Panc1 (cell line): ENCODE results near the gene SORBS1. TPM values are rescaled to one million over a fixed set of nuclear protein-coding genes. Genes with fewer than 3 reads are reported as not detected.

ENCODE experiments used
- ATAC-seq: fragments of 200-7000 bp; cut with Tn5 transposase; 2 replicates; pipeline ENCODE4 v1.9.1; 2020; ENCODE audit warnings: mild to moderate bottlenecking, moderate library complexity
- BruUV-seq: library from RNA; stranded (reverse); fragments of 400-500 nt; replicated peaks from 2 replicates; lab custom pipeline; 2021; lab: Mats Ljungman, UMichigan
- CTCF ChIA-PET: fragments of 300-600 bp; sonication (Branson Sonifier 250); formaldehyde crosslinking; loops from one replicate; lab custom pipeline; 2022; ENCODE audit warnings: antibody characterized with exemption; lab: Charles Lee
- POLR2A ChIA-PET: fragments of 300-600 bp; sonication (Branson Sonifier 250); formaldehyde crosslinking; loops from one replicate; lab custom pipeline; 2022; ENCODE audit warnings: antibody characterized with exemption; lab: Charles Lee
- DNase-seq: peaks from one replicate; pipeline ENCODE4 v3.0.0-alpha.2; 2010; ENCODE audit warnings: low read depth, low spot score
- H3K27ac ChIP-seq: 2 replicates; pipeline ENCODE4 v1.5.1; 2011; ENCODE audit warnings: mild to moderate bottlenecking, low read length, inconsistent platforms
- H3K27me3 ChIP-seq: fragments of 200-500 bp; sonication (Bioruptor generic); 2 replicates; pipeline ENCODE4 v1.6.0; 2014; ENCODE audit warnings: low read length, inconsistent platforms; ENCODE audit not compliant: control insufficient read depth, insufficient read depth
- H3K36me3 ChIP-seq: fragments of 200-500 bp; sonication (Bioruptor generic); 2 replicates; pipeline ENCODE4 v1.5.1; 2014; ENCODE audit warnings: inconsistent platforms, mild to moderate bottlenecking, low read length, moderate library complexity; ENCODE audit not compliant: control insufficient read depth, insufficient read depth
- H3K4me1 ChIP-seq: 2 replicates; pipeline ENCODE4 v1.5.1; 2011; ENCODE audit warnings: inconsistent platforms, mild to moderate bottlenecking, low read length, moderate library complexity; ENCODE audit not compliant: control insufficient read depth, insufficient read depth
- H3K4me3 ChIP-seq, 2 experiments: 2 replicates each; pipeline ENCODE4 v1.5.1; 2011 to 2012; ENCODE audit warnings: low read depth in 2 of 2, low read length in 2 of 2, mild to moderate bottlenecking in 2 of 2, inconsistent platforms in 1 of 2, moderate library complexity in 1 of 2
- H3K9me3 ChIP-seq: fragments of 200-500 bp; sonication (Bioruptor generic); 2 replicates; pipeline ENCODE4 v1.5.1; 2014; ENCODE audit warnings: low read depth, mild to moderate bottlenecking, inconsistent platforms, low read length, moderate library complexity; ENCODE audit not compliant: control insufficient read depth, insufficient read depth
- POLR2AphosphoS5 ChIP-seq: IDR thresholded peaks from 2 replicates; pipeline ENCODE4 v1.6.1; 2012; ENCODE audit warnings: mild to moderate bottlenecking, low read depth, low read length, moderate library complexity
- SIN3A ChIP-seq: IDR thresholded peaks from 2 replicates; pipeline ENCODE4 v1.6.1; 2012; ENCODE audit warnings: low read depth, mild to moderate bottlenecking, low read length, moderate library complexity, borderline replicate concordance; ENCODE audit not compliant: insufficient read depth
- TCF7L2 ChIP-seq: IDR thresholded peaks from 2 replicates; pipeline ENCODE4 v1.6.1; 2011; ENCODE audit warnings: mild to moderate bottlenecking, low read depth, low read length, inconsistent platforms
- in situ Hi-C: cut with HindIII; loops from 2 replicates; pipeline ENCODE4 v1.10.0; 2016; ENCODE audit warnings: low sequenced_read_pairs, low pct_unique_long_range_greater_than_20kb
- intact Hi-C: fragments of 100-400 bp; cut with micrococcal nuclease; formaldehyde crosslinking; loops from one replicate; pipeline ENCODE4 v1.10.0; 2022; ENCODE audit not compliant: unreplicated experiment
- total RNA-seq: library from RNA; stranded (reverse); gene quantifications from one replicate; pipeline ENCODE4 v1.2.1, GENCODE V29; 2021; ENCODE audit not compliant: unreplicated experiment
- TF ChIP-seq, protein P1 (sequence below): fragments of 450-650 bp; IDR thresholded peaks from 2 replicates; pipeline ENCODE4 v1.5.1; 2017; ENCODE audit warnings: mild to moderate bottlenecking
- TF ChIP-seq, protein P2 (sequence below), 2 experiments: IDR thresholded peaks; 2 replicates each; pipeline ENCODE4 v1.6.1; 2011 to 2012; ENCODE audit warnings: low read depth in 2 of 2, control low read depth in 1 of 2, low read length in 1 of 2, mild to moderate bottlenecking in 1 of 2, moderate library complexity in 1 of 2; ENCODE audit not compliant: insufficient read depth in 1 of 2

Gene SORBS1
- total RNA-seq, 1 experiment from 2014 or later = 29.4 TPM

DNA sequence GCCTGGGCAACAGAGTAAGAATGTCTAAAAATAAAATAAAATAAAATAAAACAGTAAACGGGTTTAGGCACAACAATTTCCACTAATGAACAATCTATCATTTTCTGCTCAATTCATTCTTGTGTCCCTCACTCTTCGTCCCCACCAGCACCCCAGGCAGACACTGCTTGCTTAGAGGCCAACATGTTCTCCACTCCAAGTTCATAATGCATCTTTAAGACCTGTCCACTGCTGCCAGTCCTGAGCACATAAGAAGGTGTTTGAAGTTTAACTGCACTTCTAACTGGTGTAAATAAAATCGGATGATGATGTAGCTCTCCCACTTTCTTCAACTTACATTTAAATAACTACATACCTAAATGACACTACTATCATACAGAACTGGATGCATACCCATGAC lies 283.6 kb downstream of the SORBS1 start:
- ChIA-PET CTCF (no interaction called here), POLR2A (no interaction called here)
- Histone ChIP-seq H3K27me3 (no peaks in the 10 kb centered on the region), H3K4me1 (peaks cover 71% of the 10 kb centered on the region), H3K36me3 (no peaks in the 10 kb centered on the region), H3K27ac (no peak overlapping the region), H3K4me3 (no peak overlapping the region), H3K9me3 (no peaks in the 10 kb centered on the region)
- in situ Hi-C loops (no loop called here), intact Hi-C loops (no loop called here)
- ATAC-seq = no peak
- TF ChIP-seq SIN3A (no peak), POLR2AphosphoS5 (no peak), TCF7L2 (no peak)
- TF ChIP-seq, protein P1, sequence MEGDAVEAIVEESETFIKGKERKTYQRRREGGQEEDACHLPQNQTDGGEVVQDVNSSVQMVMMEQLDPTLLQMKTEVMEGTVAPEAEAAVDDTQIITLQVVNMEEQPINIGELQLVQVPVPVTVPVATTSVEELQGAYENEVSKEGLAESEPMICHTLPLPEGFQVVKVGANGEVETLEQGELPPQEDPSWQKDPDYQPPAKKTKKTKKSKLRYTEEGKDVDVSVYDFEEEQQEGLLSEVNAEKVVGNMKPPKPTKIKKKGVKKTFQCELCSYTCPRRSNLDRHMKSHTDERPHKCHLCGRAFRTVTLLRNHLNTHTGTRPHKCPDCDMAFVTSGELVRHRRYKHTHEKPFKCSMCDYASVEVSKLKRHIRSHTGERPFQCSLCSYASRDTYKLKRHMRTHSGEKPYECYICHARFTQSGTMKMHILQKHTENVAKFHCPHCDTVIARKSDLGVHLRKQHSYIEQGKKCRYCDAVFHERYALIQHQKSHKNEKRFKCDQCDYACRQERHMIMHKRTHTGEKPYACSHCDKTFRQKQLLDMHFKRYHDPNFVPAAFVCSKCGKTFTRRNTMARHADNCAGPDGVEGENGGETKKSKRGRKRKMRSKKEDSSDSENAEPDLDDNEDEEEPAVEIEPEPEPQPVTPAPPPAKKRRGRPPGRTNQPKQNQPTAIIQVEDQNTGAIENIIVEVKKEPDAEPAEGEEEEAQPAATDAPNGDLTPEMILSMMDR = no peak
- TF ChIP-seq, protein P2, sequence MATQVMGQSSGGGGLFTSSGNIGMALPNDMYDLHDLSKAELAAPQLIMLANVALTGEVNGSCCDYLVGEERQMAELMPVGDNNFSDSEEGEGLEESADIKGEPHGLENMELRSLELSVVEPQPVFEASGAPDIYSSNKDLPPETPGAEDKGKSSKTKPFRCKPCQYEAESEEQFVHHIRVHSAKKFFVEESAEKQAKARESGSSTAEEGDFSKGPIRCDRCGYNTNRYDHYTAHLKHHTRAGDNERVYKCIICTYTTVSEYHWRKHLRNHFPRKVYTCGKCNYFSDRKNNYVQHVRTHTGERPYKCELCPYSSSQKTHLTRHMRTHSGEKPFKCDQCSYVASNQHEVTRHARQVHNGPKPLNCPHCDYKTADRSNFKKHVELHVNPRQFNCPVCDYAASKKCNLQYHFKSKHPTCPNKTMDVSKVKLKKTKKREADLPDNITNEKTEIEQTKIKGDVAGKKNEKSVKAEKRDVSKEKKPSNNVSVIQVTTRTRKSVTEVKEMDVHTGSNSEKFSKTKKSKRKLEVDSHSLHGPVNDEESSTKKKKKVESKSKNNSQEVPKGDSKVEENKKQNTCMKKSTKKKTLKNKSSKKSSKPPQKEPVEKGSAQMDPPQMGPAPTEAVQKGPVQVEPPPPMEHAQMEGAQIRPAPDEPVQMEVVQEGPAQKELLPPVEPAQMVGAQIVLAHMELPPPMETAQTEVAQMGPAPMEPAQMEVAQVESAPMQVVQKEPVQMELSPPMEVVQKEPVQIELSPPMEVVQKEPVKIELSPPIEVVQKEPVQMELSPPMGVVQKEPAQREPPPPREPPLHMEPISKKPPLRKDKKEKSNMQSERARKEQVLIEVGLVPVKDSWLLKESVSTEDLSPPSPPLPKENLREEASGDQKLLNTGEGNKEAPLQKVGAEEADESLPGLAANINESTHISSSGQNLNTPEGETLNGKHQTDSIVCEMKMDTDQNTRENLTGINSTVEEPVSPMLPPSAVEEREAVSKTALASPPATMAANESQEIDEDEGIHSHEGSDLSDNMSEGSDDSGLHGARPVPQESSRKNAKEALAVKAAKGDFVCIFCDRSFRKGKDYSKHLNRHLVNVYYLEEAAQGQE (IDR thresholded peaks at IDR 0.05; ENCODE audit: insufficient read depth in 1 of 2, low read depth in 2 of 2, low read length in 1 of 2) = no peak
- no TSS peak for BruUV-seq
- no peak for DNase-seq

DNA sequence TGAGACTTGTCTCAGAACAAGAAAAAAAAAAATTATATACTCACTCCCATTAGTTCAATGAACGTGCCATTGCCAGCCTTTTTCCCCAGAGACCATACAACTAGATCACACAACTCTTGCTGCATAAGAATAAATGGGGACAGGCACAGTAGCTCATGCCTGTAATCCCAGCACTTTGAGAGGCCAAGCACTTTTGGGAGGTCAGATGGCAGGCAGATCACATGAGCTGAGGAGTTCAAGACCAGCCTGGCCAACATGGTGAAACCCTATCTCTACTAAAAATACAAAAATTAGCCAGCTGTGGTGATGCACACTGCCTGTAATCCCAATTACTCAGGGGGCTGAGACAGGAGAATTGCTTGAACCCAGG lies 284.0 kb downstream of the SORBS1 start:
- TF ChIP-seq TCF7L2 = no peak
- TF ChIP-seq POLR2AphosphoS5 = no peak
- TF ChIP-seq, protein P2 (IDR thresholded peaks at IDR 0.05; ENCODE audit: insufficient read depth in 1 of 2, low read depth in 2 of 2, low read length in 1 of 2) = no peak
- TF ChIP-seq, protein P1 = no peak
- no peak for TF ChIP-seq SIN3A
- H3K4me3 ChIP-seq = no peak overlapping the region
- no peak overlapping the region for H3K27ac ChIP-seq
- intact Hi-C loops = no loop called here
- no peaks in the 10 kb centered on the region for H3K9me3 ChIP-seq
- CTCF ChIA-PET = no interaction called here
- H3K4me1 ChIP-seq = peaks cover 69% of the 10 kb centered on the region
- no peaks in the 10 kb centered on the region for H3K36me3 ChIP-seq
- in situ Hi-C loops = no loop called here
- ATAC-seq (no peak), DNase-seq (no peak)
- H3K27me3 ChIP-seq = no peaks in the 10 kb centered on the region
- no TSS peak for BruUV-seq
- POLR2A ChIA-PET = interaction anchor here (0.6 kb wide), 1 partner anchor 9 kb away, joined by 14 read pairs; no protein-coding TSS in a partner anchor
